ENCODE measurements around the gene ZDHHC7.
A peak's percentile ranks its signal among the peaks of the same experiment; 100 is the strongest.

Gene ZDHHC7

DNA sequence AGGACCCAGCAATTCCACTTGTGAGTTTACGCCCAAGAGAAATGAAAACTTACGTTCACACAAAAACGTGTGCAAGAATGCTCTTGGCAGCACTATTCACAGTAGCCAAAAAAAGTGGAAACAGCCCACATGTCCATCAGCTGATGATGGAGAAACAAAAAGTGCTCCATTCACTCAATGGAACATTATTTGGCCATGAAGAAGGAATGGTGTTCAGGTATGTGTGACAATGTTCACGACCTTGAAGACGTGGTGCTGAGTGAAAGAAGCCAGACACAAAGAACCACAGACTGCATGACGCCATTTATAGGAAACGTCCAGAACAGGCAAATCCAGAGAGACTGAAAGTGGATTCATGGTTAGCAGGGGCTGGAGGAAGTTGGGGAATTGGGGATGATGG lies 84.9 kb downstream of the ZDHHC7 start:
- TF ChIP-seq, protein P1, sequence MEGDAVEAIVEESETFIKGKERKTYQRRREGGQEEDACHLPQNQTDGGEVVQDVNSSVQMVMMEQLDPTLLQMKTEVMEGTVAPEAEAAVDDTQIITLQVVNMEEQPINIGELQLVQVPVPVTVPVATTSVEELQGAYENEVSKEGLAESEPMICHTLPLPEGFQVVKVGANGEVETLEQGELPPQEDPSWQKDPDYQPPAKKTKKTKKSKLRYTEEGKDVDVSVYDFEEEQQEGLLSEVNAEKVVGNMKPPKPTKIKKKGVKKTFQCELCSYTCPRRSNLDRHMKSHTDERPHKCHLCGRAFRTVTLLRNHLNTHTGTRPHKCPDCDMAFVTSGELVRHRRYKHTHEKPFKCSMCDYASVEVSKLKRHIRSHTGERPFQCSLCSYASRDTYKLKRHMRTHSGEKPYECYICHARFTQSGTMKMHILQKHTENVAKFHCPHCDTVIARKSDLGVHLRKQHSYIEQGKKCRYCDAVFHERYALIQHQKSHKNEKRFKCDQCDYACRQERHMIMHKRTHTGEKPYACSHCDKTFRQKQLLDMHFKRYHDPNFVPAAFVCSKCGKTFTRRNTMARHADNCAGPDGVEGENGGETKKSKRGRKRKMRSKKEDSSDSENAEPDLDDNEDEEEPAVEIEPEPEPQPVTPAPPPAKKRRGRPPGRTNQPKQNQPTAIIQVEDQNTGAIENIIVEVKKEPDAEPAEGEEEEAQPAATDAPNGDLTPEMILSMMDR (IDR thresholded peaks at IDR 0.05; ENCODE audit: insufficient read depth, low read length, missing control alignments) = no peak
- no peak overlapping the region for H3K4me3 ChIP-seq (ENCODE audit: low read depth, low read length)
- DNase-seq (ENCODE audit: low read depth, low spot score) = no peak
- POLR2A ChIA-PET = no interaction called here
- CTCF ChIA-PET = interaction anchor here (0.7 to 3.4 kb wide), 12 partner anchors 11 to 172 kb away, joined by 3 to 32 read pairs (median 10); partner anchors contain the start of gene CRISPLD2

DNA sequence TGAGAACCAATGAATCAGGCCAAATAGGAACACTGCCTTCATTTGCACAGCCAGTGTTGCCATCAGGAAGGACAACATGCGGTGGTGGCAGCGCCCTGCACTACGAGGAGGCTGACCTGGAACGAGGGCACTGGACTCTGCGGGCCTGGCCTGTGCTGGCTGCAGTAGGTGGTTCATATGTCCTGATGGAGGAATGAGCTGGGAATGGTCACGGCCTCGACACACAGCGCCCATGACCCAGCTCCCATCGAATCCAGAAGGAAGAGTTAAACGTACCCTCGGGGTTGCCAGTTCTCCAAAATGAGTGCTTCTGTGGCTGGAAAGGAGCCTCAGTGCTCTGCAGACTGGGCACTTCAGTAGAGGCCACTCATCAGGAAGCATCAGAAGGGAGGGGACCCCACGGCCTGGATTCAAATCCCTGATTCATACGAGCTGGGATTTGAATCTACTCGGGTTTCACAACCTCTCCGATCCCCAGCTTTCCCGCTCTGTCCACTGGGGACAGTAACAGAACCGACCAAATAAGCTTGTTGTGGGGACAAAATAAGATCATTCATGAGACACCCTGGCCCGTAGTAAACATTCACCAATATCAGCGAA lies 85.5 kb downstream of the ZDHHC7 start:
- ChIA-PET POLR2A (no interaction called here), CTCF (interaction anchor here (0.8 to 3.4 kb wide), 15 partner anchors 8 to 171 kb away, joined by 3 to 32 read pairs (median 6); partner anchors contain the start of gene CRISPLD2)
- TF ChIP-seq, protein P1 (IDR thresholded peaks at IDR 0.05; ENCODE audit: insufficient read depth, low read length, missing control alignments) = no peak
- no peak overlapping the region for H3K4me3 ChIP-seq (ENCODE audit: low read depth, low read length)
- no peak for DNase-seq (ENCODE audit: low read depth, low spot score)

DNA sequence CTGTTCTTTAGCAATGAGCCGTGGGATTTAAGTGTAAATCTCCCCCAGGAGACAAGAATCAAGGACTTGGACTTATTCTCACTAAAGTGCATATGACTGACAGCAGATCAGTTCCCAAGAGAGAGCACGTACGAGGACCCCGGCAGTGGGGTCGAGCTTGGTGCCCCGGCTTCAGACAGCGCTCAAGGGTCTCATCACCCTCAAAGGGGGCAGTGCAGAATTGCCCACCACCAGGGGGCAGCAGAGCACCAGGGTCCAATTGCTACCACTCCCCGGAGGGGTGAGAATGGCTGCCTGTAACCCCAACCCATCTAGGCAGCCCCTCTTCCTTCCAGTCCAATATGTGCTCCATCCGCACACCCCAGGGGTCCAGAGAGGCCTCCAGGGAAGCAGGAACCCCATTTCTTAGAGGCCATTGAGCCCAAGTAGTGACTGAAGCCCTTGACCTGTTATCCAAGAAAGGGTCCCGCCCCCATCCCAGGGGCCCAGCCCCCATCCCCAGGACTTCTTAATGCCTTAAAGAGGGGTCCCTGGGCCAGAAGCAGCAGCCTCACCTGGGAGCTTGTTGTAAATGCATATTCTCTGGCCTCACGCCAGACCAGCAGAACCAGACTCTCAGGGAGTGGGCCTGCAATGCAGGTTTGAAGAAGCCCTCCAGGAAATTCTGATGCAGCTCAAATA lies 86.1 kb downstream of the ZDHHC7 start:
- POLR2A ChIA-PET = no interaction called here
- CTCF ChIA-PET = interaction anchor here (0.8 to 3.4 kb wide), 20 partner anchors 9 to 171 kb away, joined by 3 to 32 read pairs (median 4); partner anchors contain the start of gene CRISPLD2
- no peak for DNase-seq (ENCODE audit: low read depth, low spot score)
- no peak overlapping the region for H3K4me3 ChIP-seq (ENCODE audit: low read depth, low read length)
- TF ChIP-seq, protein P1 (IDR thresholded peaks at IDR 0.05; ENCODE audit: insufficient read depth, low read length, missing control alignments) = peak; percentile 72

DNA sequence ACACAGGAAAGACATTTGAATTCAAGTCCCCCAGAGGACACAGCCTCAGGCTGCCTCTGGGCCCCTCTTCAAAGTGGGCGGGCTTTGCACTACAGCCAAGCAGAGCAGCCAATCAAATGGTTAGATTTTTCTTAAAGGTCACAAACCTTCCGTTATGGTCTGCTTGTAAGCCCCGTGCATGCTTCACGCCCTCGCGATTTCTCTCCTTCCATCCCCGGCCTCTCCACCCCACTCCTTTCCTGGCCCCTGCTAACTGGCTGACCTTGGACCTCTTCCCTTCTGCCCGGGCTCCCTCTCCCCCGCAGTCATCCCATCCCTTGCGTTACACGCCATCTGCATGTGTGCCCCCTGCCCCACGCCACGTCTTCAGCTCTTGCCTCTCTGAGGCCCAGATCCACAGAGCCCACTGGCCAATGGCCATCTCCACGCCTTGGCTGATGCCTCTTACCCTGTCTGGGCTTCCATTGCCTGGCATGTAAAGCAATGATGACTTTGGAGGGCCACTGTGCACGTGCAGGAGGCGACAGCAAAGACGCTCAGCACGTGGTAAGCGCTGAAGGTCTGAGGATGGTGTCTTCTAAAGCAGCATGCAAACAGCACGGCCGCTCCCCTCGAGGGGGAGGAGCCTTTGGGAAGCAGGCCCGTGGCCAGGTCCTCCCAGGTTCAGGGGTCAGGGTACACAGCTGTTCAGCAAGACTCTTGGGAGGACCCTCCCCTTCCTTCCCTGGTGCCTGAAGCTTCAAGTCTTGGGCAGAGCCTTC lies 86.8 kb downstream of the ZDHHC7 start:
- POLR2A ChIA-PET = no interaction called here
- DNase-seq (ENCODE audit: low read depth, low spot score) = no peak
- TF ChIP-seq, protein P1 (IDR thresholded peaks at IDR 0.05; ENCODE audit: insufficient read depth, low read length, missing control alignments) = no peak
- no peak overlapping the region for H3K4me3 ChIP-seq (ENCODE audit: low read depth, low read length)
- CTCF ChIA-PET = interaction anchor here (0.8 to 3.4 kb wide), 15 partner anchors 9 to 170 kb away, joined by 3 to 32 read pairs (median 7); partner anchors contain the start of gene CRISPLD2
